Keratinocyte (primary cell): ENCODE measurements around the gene PCDH11Y. TPM values are rescaled to one million over a fixed set of nuclear protein-coding genes. Genes with fewer than 3 reads are reported as not detected.
"Not testable (repeated sequence)": the region's sequence is repeated elsewhere in the genome, so short reads cannot be mapped to it uniquely, and the experiment has no call there.

Experiments used
- DNase-seq: peaks from one replicate; pipeline ENCODE4 v3.0.0-alpha.2; 2011; ENCODE audit warnings: low read depth, missing footprints, low spot score
- FAIRE-seq: peaks from 2 replicates; lab custom pipeline; 2011; peaks lifted over from hg19 to GRCh38; lab: Jason Lieb, UNC
- H2AFZ ChIP-seq: 2 replicates; pipeline ENCODE4 v1.6.0; 2012; ENCODE audit warnings: low read length, control low read depth, inconsistent platforms; ENCODE audit not compliant: control insufficient read depth
- H3K27ac ChIP-seq: 2 replicates; pipeline ENCODE4 v1.5.1; 2011; ENCODE audit warnings: low read length; ENCODE audit not compliant: control insufficient read depth, insufficient read depth
- H3K27me3 ChIP-seq: 3 replicates; pipeline ENCODE4 v1.6.0; 2011; ENCODE audit warnings: low read length; ENCODE audit not compliant: control insufficient read depth, insufficient read depth; ENCODE audit errors: extremely low read depth
- H3K36me3 ChIP-seq, 2 experiments: 2 replicates in 1 of 2; 3 replicates in 1 of 2; pipeline ENCODE4 v1.5.1; 2011; ENCODE audit warnings: low read length in 2 of 2, mild to moderate bottlenecking in 1 of 2; ENCODE audit not compliant: control insufficient read depth in 2 of 2, insufficient read depth in 2 of 2; ENCODE audit errors: extremely low read depth in 1 of 2
- H3K4me1 ChIP-seq: 3 replicates; pipeline ENCODE4 v1.5.1; 2011; ENCODE audit warnings: low read length; ENCODE audit not compliant: control insufficient read depth, insufficient read depth; ENCODE audit errors: extremely low read depth
- H3K4me2 ChIP-seq: 3 replicates; pipeline ENCODE4 v1.6.0; 2011; ENCODE audit warnings: low read depth, low read length; ENCODE audit not compliant: control insufficient read depth, insufficient read depth; ENCODE audit errors: extremely low read depth
- H3K4me3 ChIP-seq, 3 experiments: fragments of 200-600 bp in 1 of 3; sonication (generic) in 1 of 3; 2 replicates in 2 of 3; 3 replicates in 1 of 3; pipeline ENCODE4 v1.5.1; 2011 to 2016; ENCODE audit warnings: low read length in 3 of 3, mild to moderate bottlenecking in 3 of 3, control low read depth in 2 of 3, inconsistent platforms in 1 of 3, low read depth in 1 of 3, mixed read lengths in 1 of 3, mixed run types in 1 of 3, moderate library complexity in 1 of 3; ENCODE audit not compliant: control insufficient read depth in 2 of 3, insufficient read depth in 2 of 3; ENCODE audit errors: extremely low read depth in 1 of 3
- H3K79me2 ChIP-seq: 2 replicates; pipeline ENCODE4 v1.6.0; 2012; ENCODE audit warnings: low read length; ENCODE audit not compliant: control insufficient read depth, insufficient read depth
- H3K9ac ChIP-seq: 3 replicates; pipeline ENCODE4 v1.6.0; 2011; ENCODE audit warnings: low read length; ENCODE audit not compliant: control insufficient read depth, insufficient read depth; ENCODE audit errors: extremely low read depth
- H3K9me1 ChIP-seq: 3 replicates; pipeline ENCODE4 v1.6.0; 2011; ENCODE audit warnings: low read length; ENCODE audit not compliant: control insufficient read depth, insufficient read depth; ENCODE audit errors: extremely low read depth
- H3K9me3 ChIP-seq: 2 replicates; pipeline ENCODE4 v1.5.1; 2012; ENCODE audit warnings: low read depth, low read length; ENCODE audit not compliant: control insufficient read depth
- H4K20me1 ChIP-seq: 3 replicates; pipeline ENCODE4 v1.6.0; 2011; ENCODE audit warnings: low read length; ENCODE audit not compliant: control insufficient read depth, insufficient read depth; ENCODE audit errors: extremely low read depth
- dilution Hi-C: fragments of 300-500 bp; cut with MboI; formaldehyde crosslinking; loops from one replicate; pipeline ENCODE4 v1.7.0; 2020; ENCODE audit warnings: low sequenced_read_pairs; ENCODE audit not compliant: extremely low pct_ligation_motif_present
- polyA plus RNA-seq, 5 experiments: library from polyadenylated mRNA; depleted of rRNA in 3 of 5; stranded (reverse) in 3 of 5; stranded (forward) in 1 of 5; unstranded in 1 of 5; fragments of >200 nt; gene quantifications; 1 replicate in 1 of 5; 2 replicates in 3 of 5; 3 replicates in 1 of 5; pipeline versions ENCODE4 v1.2.1 to v1.2.3, GENCODE V29; 2011 to 2012; ENCODE audit warnings: missing spikeins in 2 of 5, low read depth in 1 of 5, low replicate concordance in 1 of 5

PCDH11Y gene
- polyA plus RNA-seq, 1 donor (not counting 4 experiments of a cell fraction or from before 2014, with no cell fraction given), result not detected

- H4K20me1 ChIP-seq, H2AFZ ChIP-seq, H3K4me3 ChIP-seq, dilution Hi-C loops, H3K4me1 ChIP-seq, H3K79me2 ChIP-seq, H3K36me3 ChIP-seq, H3K27me3 ChIP-seq, H3K9me1 ChIP-seq, DNase-seq, H3K9me3 ChIP-seq, H3K9ac ChIP-seq, H3K4me2 ChIP-seq, H3K27ac ChIP-seq, FAIRE-seq: not testable (repeated sequence)
These were observed 2.5 kb downstream of the PCDH11Y start for GRCh38 chrY:5002476-5003184.

DNA sequence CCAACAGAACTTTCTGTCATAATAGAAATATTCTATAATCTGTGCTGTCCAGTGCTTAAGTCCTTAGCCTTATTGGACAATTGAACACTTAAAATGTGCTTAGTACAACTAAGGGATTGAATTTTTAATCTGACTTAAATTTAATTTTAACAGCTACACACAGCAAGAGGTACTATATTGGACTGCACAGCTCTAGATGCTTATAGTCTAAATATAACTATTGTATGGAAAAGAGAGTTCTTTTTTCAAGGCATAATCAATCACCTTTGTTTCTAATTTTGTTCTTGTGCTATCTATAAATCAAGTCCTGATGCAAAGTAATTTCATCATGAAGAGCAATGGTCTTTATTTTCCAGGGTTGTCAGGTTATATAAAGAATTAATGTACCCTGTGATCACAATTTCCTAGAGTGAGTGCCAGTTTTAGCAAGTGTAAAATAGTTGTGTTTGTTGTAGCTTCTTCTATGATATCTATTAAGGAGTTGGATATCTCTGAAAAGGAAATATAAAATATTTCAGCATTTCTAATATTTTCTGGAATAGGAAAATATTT, 39.0 kb downstream of the PCDH11Y start:
- H3K9ac ChIP-seq, DNase-seq, H3K36me3 ChIP-seq, H3K4me3 ChIP-seq, H3K27me3 ChIP-seq, H3K4me1 ChIP-seq, FAIRE-seq, dilution Hi-C loops, H2AFZ ChIP-seq, H3K9me1 ChIP-seq, H4K20me1 ChIP-seq, H3K4me2 ChIP-seq, H3K27ac ChIP-seq, H3K79me2 ChIP-seq, H3K9me3 ChIP-seq: not testable (repeated sequence)

DNA sequence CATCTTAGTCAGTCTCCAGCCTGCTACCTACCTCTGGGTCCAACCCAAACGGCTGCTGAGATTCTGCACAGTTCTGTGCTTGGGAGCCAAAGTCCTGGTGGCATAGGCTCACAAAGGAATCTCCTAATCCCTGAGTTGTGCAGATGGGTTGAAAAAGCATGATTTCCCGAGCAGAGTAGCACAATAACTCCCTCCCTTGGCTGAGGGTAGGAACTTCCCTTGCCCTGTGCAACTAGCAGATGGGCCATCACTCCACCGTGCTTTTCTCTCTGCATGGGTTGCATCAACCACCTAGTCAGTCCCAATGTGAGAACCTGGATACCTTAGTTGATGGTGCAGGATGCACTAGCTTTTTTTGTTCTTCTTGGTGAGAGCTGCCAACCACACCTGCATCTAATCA, 82.9 kb downstream of the PCDH11Y start:
- H3K9me3 ChIP-seq, H3K79me2 ChIP-seq, H3K4me3 ChIP-seq, H3K4me2 ChIP-seq, H2AFZ ChIP-seq, H3K9ac ChIP-seq, H3K27me3 ChIP-seq, FAIRE-seq, H4K20me1 ChIP-seq, H3K36me3 ChIP-seq, DNase-seq, H3K9me1 ChIP-seq, H3K27ac ChIP-seq, H3K4me1 ChIP-seq, dilution Hi-C loops: not testable (repeated sequence)

GRCh38 chrY:5182998-5183397, 182.9 kb downstream of the PCDH11Y start:
- DNase-seq, H3K79me2 ChIP-seq, H3K9me3 ChIP-seq, dilution Hi-C loops, H2AFZ ChIP-seq, H3K27me3 ChIP-seq, H3K36me3 ChIP-seq, H3K4me1 ChIP-seq, H3K9me1 ChIP-seq, H3K9ac ChIP-seq, H4K20me1 ChIP-seq, H3K4me3 ChIP-seq, H3K27ac ChIP-seq, H3K4me2 ChIP-seq, FAIRE-seq: not testable (repeated sequence)

DNA sequence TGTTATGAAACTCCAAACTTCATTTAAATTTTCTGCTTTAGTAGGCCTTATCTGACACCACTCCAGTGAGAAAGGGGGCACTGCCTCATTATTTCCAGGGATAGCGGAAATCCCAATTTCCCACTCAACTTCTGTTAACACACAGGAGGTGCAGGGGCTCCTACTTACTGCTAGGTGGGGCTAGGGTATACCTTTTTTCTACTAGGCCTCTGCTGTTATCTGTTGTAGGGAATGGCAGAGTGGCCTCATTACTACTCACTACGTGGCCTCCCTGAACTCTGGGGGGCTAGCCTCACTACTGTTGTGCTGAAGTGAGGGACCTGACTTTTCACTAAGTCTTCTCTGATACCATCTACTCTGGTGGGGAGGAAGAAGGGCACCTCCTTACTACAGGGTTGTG, 215.0 kb downstream of the PCDH11Y start:
- H3K9me1 ChIP-seq, H4K20me1 ChIP-seq, H3K27ac ChIP-seq, H3K9ac ChIP-seq, H2AFZ ChIP-seq, H3K27me3 ChIP-seq, DNase-seq, FAIRE-seq, H3K4me3 ChIP-seq, H3K9me3 ChIP-seq, H3K4me1 ChIP-seq, dilution Hi-C loops, H3K79me2 ChIP-seq, H3K36me3 ChIP-seq, H3K4me2 ChIP-seq: not testable (repeated sequence)
